GM12875 (cell line): Measurements from ENCODE around the gene SPESP1.

Experiments used
- H3K4me3 ChIP-seq: one replicate; pipeline ENCODE4 v1.5.1; 2011; ENCODE audit warnings: low read depth, low read length, control low read depth
- CTCF ChIP-seq: IDR thresholded peaks from 2 replicates; pipeline ENCODE4 v1.5.1; 2011; ENCODE audit warnings: low read depth, mild to moderate bottlenecking, control low read depth, inconsistent platforms, low read length, moderate library complexity, borderline replicate concordance; ENCODE audit not compliant: insufficient read depth

SPESP1 gene

GRCh38 chr15:68990992-68991500 is 60.7 kb downstream of the SPESP1 start:
- no peak overlapping the region for H3K4me3 ChIP-seq
- TF ChIP-seq CTCF, result no peak

- H3K4me3 ChIP-seq, result no peak overlapping the region
- no peak for TF ChIP-seq CTCF
Measured at GRCh38 chr15:68991723-68992122, 61.4 kb downstream of the SPESP1 start.

- no peak overlapping the region for H3K4me3 ChIP-seq
- no peak for TF ChIP-seq CTCF
Measured at GRCh38 chr15:68992696-68993095, 62.4 kb downstream of the SPESP1 start.

- no peak overlapping the region for H3K4me3 ChIP-seq
- no peak for TF ChIP-seq CTCF
Measured at GRCh38 chr15:68993276-68993675, 63.0 kb downstream of the SPESP1 start.

GRCh38 chr15:68994149-68994548 is 63.8 kb downstream of the SPESP1 start:
- H3K4me3 ChIP-seq, result no peak overlapping the region
- TF ChIP-seq CTCF, result no peak

- TF ChIP-seq CTCF, result no peak
- H3K4me3 ChIP-seq, result no peak overlapping the region
Measured at GRCh38 chr15:68994981-68995761, 64.8 kb downstream of the SPESP1 start.
